Smooth muscle cell (in vitro differentiated cells): Measurements from ENCODE around the gene TLCD1. TPM values are rescaled to one million over a fixed set of nuclear protein-coding genes. Genes with fewer than 3 reads are reported as not detected.

Experiments
- DNase-seq: peaks from one replicate; lab custom pipeline; 2025; ENCODE audit not compliant: unreplicated experiment; lab: John Stamatoyannopoulos, UW
- H2AFZ ChIP-seq: fragments of 200-600 bp; sonication (generic); 2 replicates; pipeline ENCODE4 v1.6.0; 2016; ENCODE audit warnings: antibody characterized with exemption, low read depth, mild to moderate bottlenecking
- H3F3A ChIP-seq: fragments of 200-600 bp; sonication (generic); 2 replicates; pipeline ENCODE4 v1.6.0; 2017; ENCODE audit warnings: antibody characterized with exemption, low read depth
- H3K27ac ChIP-seq: fragments of 200-600 bp; sonication (generic); 2 replicates; pipeline ENCODE4 v1.5.1; 2016; ENCODE audit warnings: low read depth, mild to moderate bottlenecking
- H3K27me3 ChIP-seq: fragments of 200-600 bp; sonication (generic); 2 replicates; pipeline ENCODE4 v1.6.1; 2016; ENCODE audit warnings: low read depth, mild to moderate bottlenecking
- H3K36me3 ChIP-seq: fragments of 200-600 bp; sonication (generic); 2 replicates; pipeline ENCODE4 v1.5.1; 2016; ENCODE audit warnings: low read depth
- H3K4me1 ChIP-seq: fragments of 200-600 bp; sonication (generic); 2 replicates; pipeline ENCODE4 v1.5.1; 2016; ENCODE audit warnings: low read depth
- H3K4me2 ChIP-seq: fragments of 200-600 bp; sonication (generic); 2 replicates; pipeline ENCODE4 v1.6.0; 2016; ENCODE audit warnings: mild to moderate bottlenecking
- H3K4me3 ChIP-seq: fragments of 200-600 bp; sonication (generic); 2 replicates; pipeline ENCODE4 v1.5.1; 2016; ENCODE audit warnings: mild to moderate bottlenecking
- H3K79me2 ChIP-seq: fragments of 200-600 bp; sonication (generic); 2 replicates; pipeline ENCODE4 v1.6.0; 2016; ENCODE audit warnings: low read depth, mild to moderate bottlenecking
- H3K9ac ChIP-seq: fragments of 200-600 bp; sonication (generic); 2 replicates; pipeline ENCODE4 v1.6.0; 2016; ENCODE audit warnings: low read depth
- H3K9me3 ChIP-seq: fragments of 200-600 bp; sonication (generic); replicated peaks from 2 replicates; pipeline ENCODE4 v1.5.1; 2016; ENCODE audit warnings: low read depth
- H4K20me1 ChIP-seq: fragments of 200-600 bp; sonication (generic); 2 replicates; pipeline ENCODE4 v1.6.0; 2016; ENCODE audit warnings: low read depth
- CTCF ChIP-seq: fragments of 200-600 bp; sonication (generic); IDR thresholded peaks from 2 replicates; pipeline ENCODE4 v1.5.1; 2017; ENCODE audit warnings: borderline replicate concordance, mild to moderate bottlenecking, antibody characterized with exemption; ENCODE audit not compliant: insufficient read depth, poor library complexity, severe bottlenecking
- WGBS: methylation state at CpG from one replicate; pipeline ENCODE4 v1.1.7; 2016; ENCODE audit warnings: low lambda C conversion rate; 5-methylcytosine and 5-hydroxymethylcytosine counted together
- polyA plus RNA-seq: library from polyadenylated mRNA; unstranded; fragments of >200 nt; fragmentation: Nextera tagmentation; extraction: Ambion mirVana; gene quantifications from 2 replicates; pipeline ENCODE4 v1.2.1, GENCODE V29; 2016
- total RNA-seq: library from RNA; depleted of rRNA; stranded (reverse); fragments of >200 nt; gene quantifications from 2 replicates; pipeline ENCODE4 v1.2.3, GENCODE V29; 2014

Gene TLCD1
- total and polyA plus RNA-seq, 2 experiments from 2014 or later: 11.2 to 14.7 TPM

- H3K4me3 ChIP-seq: peak overlapping the region; percentile 73
- peaks cover 32% of the 10 kb centered on the region for H3F3A ChIP-seq
- no peaks in the 10 kb centered on the region for H3K9me3 ChIP-seq
- H3K27me3 ChIP-seq: no peaks in the 10 kb centered on the region
- peaks cover 58% of the 10 kb centered on the region for H4K20me1 ChIP-seq
- H2AFZ ChIP-seq: no peak overlapping the region
- H3K27ac ChIP-seq: peak overlapping the region; percentile 94
- peak overlapping the region; percentile 89 for H3K4me2 ChIP-seq
- H3K36me3 ChIP-seq: no peaks in the 10 kb centered on the region
- H3K4me1 ChIP-seq: peaks cover 16% of the 10 kb centered on the region
- DNase-seq: peak; percentile 42
- WGBS: under 1% methylated on average over 24 of the region's 31 CpGs
- peak overlapping the region; percentile 96 for H3K9ac ChIP-seq
- peaks cover 38% of the 10 kb centered on the region for H3K79me2 ChIP-seq
- no peak for TF ChIP-seq CTCF
Measured at GRCh38 chr17:28744972-28745785, 19.1 kb upstream of the TLCD1 start.

GRCh38 chr17:28744104-28744971, 18.3 kb upstream of the TLCD1 start:
- H3K27ac ChIP-seq: peak overlapping the region; percentile 94
- WGBS: under 1% methylated on average over 57 of the region's 61 CpGs
- H3K79me2 ChIP-seq: peaks cover 38% of the 10 kb centered on the region
- peak; percentile 62 for DNase-seq
- peaks cover 27% of the 10 kb centered on the region for H3F3A ChIP-seq
- H4K20me1 ChIP-seq: peaks cover 51% of the 10 kb centered on the region
- TF ChIP-seq CTCF: no peak
- no peak overlapping the region for H2AFZ ChIP-seq
- no peaks in the 10 kb centered on the region for H3K27me3 ChIP-seq
- peak overlapping the region; percentile 96 for H3K9ac ChIP-seq
- no peaks in the 10 kb centered on the region for H3K9me3 ChIP-seq
- peak overlapping the region; percentile 73 for H3K4me3 ChIP-seq
- peak overlapping the region; percentile 89 for H3K4me2 ChIP-seq
- no peaks in the 10 kb centered on the region for H3K36me3 ChIP-seq
- H3K4me1 ChIP-seq: peaks cover 16% of the 10 kb centered on the region

- DNase-seq: peak; percentile 64
- Histone ChIP-seq H3K36me3 (no peaks in the 10 kb centered on the region), H4K20me1 (peaks cover 42% of the 10 kb centered on the region), H3K27me3 (no peaks in the 10 kb centered on the region), H3K9ac (peak within 1 kb of the TSS; percentile 96), H3K4me2 (peak within 1 kb of the TSS; percentile 89), H3K9me3 (no peaks in the 10 kb centered on the region), H2AFZ (no peak within 1 kb of the TSS), H3K79me2 (peaks cover 38% of the 10 kb centered on the region), H3K27ac (peak within 1 kb of the TSS; percentile 94), H3F3A (peaks cover 24% of the 10 kb centered on the region), H3K4me1 (peaks cover 16% of the 10 kb centered on the region), H3K4me3 (peak within 1 kb of the TSS; percentile 73)
- 1% methylated on average over 66 of the region's 70 CpGs for WGBS
- TF ChIP-seq CTCF: no peak
Measured at GRCh38 chr17:28743243-28744103, 17.4 kb upstream of the TLCD1 start, which contains the start of gene TRAF4. Gene TRAF4 (plus strand): TSS chr17:28744011. CDS start chr17:28744113, 102 bp downstream.
